ENCODE data around the gene SLAIN1. TPM values are rescaled to one million over a fixed set of nuclear protein-coding genes. Genes with fewer than 3 reads are reported as not detected.
A peak's percentile ranks its signal among the peaks of the same experiment; 100 is the strongest.

SLAIN1 gene
- total and polyA plus RNA-seq, 8 donors: 3.7 to 26.8 (median 12.1) TPM; not detected in 1

- WGBS, 5 donors: 42 to 63% (median 52%) methylated on average over 5 of the region's 5 CpGs
- TF ChIP-seq POLR2A (IDR thresholded peaks at IDR 0.05) (no peak), EP300 (IDR thresholded peaks at IDR 0.05) (no peak), CTCF (IDR thresholded peaks at IDR 0.05) (no peak), POLR2AphosphoS5 (IDR thresholded peaks at IDR 0.05) (no peak)
- Histone ChIP-seq H3K27me3 (no peaks in the 10 kb centered on the region), H3K4me1 (peaks cover 0 to 39% (median 27%) of the 10 kb centered on the region in 4 donors), H3K27ac (no peak overlapping the region), H3K36me3 (peaks cover 0 to 12% (median 5%) of the 10 kb centered on the region in 4 donors), H3K9me3 (no peaks in the 10 kb centered on the region), H3K4me3 (no peak overlapping the region)
- DNase-seq: peak in 1 of 2 donors; percentile 44
- intact Hi-C loops (cut with DNase I; ENCODE audit: low total_unique reads): no loop called here
Observed at GRCh38 chr13:77703408-77703807, 5.9 kb downstream of the SLAIN1 start.

GRCh38 chr13:77714119-77714755 lies 16.8 kb downstream of the SLAIN1 start:
- peaks cover 0 to 3% (median 0%) of the 10 kb centered on the region in 4 donors for H3K4me1 ChIP-seq
- 64 to 76% (median 69%) methylated on average over 3 of the region's 3 CpGs for WGBS, 5 donors
- H3K4me3 ChIP-seq: no peak overlapping the region
- DNase-seq: no peak
- H3K27ac ChIP-seq: no peak overlapping the region
- TF ChIP-seq POLR2A (IDR thresholded peaks at IDR 0.05) (no peak), CTCF (IDR thresholded peaks at IDR 0.05) (no peak), POLR2AphosphoS5 (IDR thresholded peaks at IDR 0.05) (no peak), EP300 (IDR thresholded peaks at IDR 0.05) (no peak)
- intact Hi-C loops (cut with DNase I; ENCODE audit: low total_unique reads): no loop called here
- H3K9me3 ChIP-seq: peaks cover 0 to 29% (median 8%) of the 10 kb centered on the region in 4 donors
- H3K27me3 ChIP-seq: no peaks in the 10 kb centered on the region
- no peaks in the 10 kb centered on the region for H3K36me3 ChIP-seq

GRCh38 chr13:77715233-77715891 lies 17.9 kb downstream of the SLAIN1 start:
- no peak overlapping the region for H3K27ac ChIP-seq
- intact Hi-C loops (cut with DNase I; ENCODE audit: low total_unique reads): no loop called here
- H3K4me1 ChIP-seq: peaks cover 0 to 3% (median 0%) of the 10 kb centered on the region in 4 donors
- peaks cover 0 to 5% (median 2%) of the 10 kb centered on the region in 4 donors for H3K36me3 ChIP-seq
- H3K9me3 ChIP-seq: peaks cover 0 to 21% (median 5%) of the 10 kb centered on the region in 4 donors
- no peak for TF ChIP-seq CTCF (IDR thresholded peaks at IDR 0.05)
- no peak for DNase-seq
- WGBS, 5 donors: 85 to 96% (median 92%) methylated on average over 1 of the region's 1 CpG
- H3K4me3 ChIP-seq: no peak overlapping the region
- H3K27me3 ChIP-seq: no peaks in the 10 kb centered on the region

- peaks cover 0 to 3% (median 0%) of the 10 kb centered on the region in 4 donors for H3K4me1 ChIP-seq
- H3K27ac ChIP-seq: no peak overlapping the region
- intact Hi-C loops (cut with DNase I; ENCODE audit: low total_unique reads): no loop called here
- no peak overlapping the region for H3K4me3 ChIP-seq
- TF ChIP-seq EP300 (IDR thresholded peaks at IDR 0.05) (no peak), CTCF (IDR thresholded peaks at IDR 0.05) (no peak), POLR2A (IDR thresholded peaks at IDR 0.05) (no peak), POLR2AphosphoS5 (IDR thresholded peaks at IDR 0.05) (no peak)
- no peaks in the 10 kb centered on the region for H3K27me3 ChIP-seq
- peaks cover 0 to 12% (median 3%) of the 10 kb centered on the region in 4 donors for H3K9me3 ChIP-seq
- 79 to 97% (median 95%) methylated on average over 2 of the region's 2 CpGs for WGBS, 5 donors
- no peak for DNase-seq
- H3K36me3 ChIP-seq: peaks cover 0 to 14% (median 6%) of the 10 kb centered on the region in 4 donors
Observed at GRCh38 chr13:77716692-77717091, 19.2 kb downstream of the SLAIN1 start.

Measured in stomach (tissue), 9 donors.